Measurements from ENCODE around the gene CCK. TPM values are rescaled to one million over a fixed set of nuclear protein-coding genes. Genes with fewer than 3 reads are reported as not detected.

The CCK gene
- total and polyA plus RNA-seq, 2 experiments from 2014 or later = 0.97 TPM; not detected in 1

GRCh38 chr3:42254566-42254965 is 11.4 kb downstream of the CCK start:
- H3K79me2 ChIP-seq (ENCODE audit: insufficient read depth) = no peaks in the 10 kb centered on the region
- H3K4me3 ChIP-seq = no peak overlapping the region
- DNase-seq = no peak
- WGBS, 2 experiments (ENCODE audit: low coverage in 1 of 2, low lambda C conversion rate in 2 of 2, missing lambda C conversion rate in 2 of 2) = 59% methylated on average over 3 of the region's 3 CpGs
- no peak for TF ChIP-seq EZH2 (IDR thresholded peaks at IDR 0.05; ENCODE audit: insufficient read depth, poor library complexity, severe bottlenecking)
- no peak for TF ChIP-seq EZH2phosphoT487 (IDR thresholded peaks at IDR 0.05; ENCODE audit: insufficient read depth, low read depth)
- H3K36me3 ChIP-seq (ENCODE audit: low read depth) = no peaks in the 10 kb centered on the region
- in situ Hi-C loops (cut with MboI) = no loop called here
- H3F3A ChIP-seq (ENCODE audit: insufficient read depth) = peaks cover 7% of the 10 kb centered on the region
- no peak overlapping the region for H3K9ac ChIP-seq
- no peaks in the 10 kb centered on the region for H3K9me2 ChIP-seq (ENCODE audit: insufficient read depth)
- no peak overlapping the region for H2AFZ ChIP-seq
- peaks cover 31% of the 10 kb centered on the region for H3K4me1 ChIP-seq (ENCODE audit: insufficient read depth)
- H3K27ac ChIP-seq = no peak overlapping the region
- no peaks in the 10 kb centered on the region for H3K9me3 ChIP-seq (ENCODE audit: low read depth)
- no peak overlapping the region for H3K4me2 ChIP-seq (ENCODE audit: unreplicated experiment)
- no peaks in the 10 kb centered on the region for H4K20me1 ChIP-seq (ENCODE audit: insufficient read depth)
- H3K27me3 ChIP-seq (replicated peaks; ENCODE audit: insufficient read depth) = no peaks in the 10 kb centered on the region; the same call in 1 of the 2 replicates

DNA sequence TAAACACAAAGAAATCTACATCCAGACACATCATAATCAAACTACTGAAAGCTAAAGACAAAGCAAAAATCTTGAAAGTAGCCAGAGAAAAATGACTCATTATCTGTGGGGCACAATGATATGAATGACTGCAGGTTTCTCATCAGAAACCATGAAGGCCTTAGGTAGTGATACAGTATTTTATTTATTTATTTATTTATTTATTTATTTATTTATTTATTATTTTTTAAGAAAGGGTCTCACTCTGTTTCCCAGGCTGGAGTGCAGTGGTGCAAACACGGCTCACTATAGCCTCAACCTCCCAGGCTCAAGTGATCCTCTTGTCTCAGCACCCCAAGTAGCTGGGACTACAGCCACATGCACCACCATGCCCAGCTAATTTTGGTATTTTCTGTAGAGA is 15.2 kb downstream of the CCK start:
- TF ChIP-seq EZH2 (IDR thresholded peaks at IDR 0.05; ENCODE audit: insufficient read depth, poor library complexity, severe bottlenecking) = no peak
- TF ChIP-seq EZH2phosphoT487 (IDR thresholded peaks at IDR 0.05; ENCODE audit: insufficient read depth, low read depth) = no peak
- H3K27ac ChIP-seq = no peak overlapping the region
- no peaks in the 10 kb centered on the region for H4K20me1 ChIP-seq (ENCODE audit: insufficient read depth)
- H3K9me2 ChIP-seq (ENCODE audit: insufficient read depth) = no peaks in the 10 kb centered on the region
- no peaks in the 10 kb centered on the region for H3K36me3 ChIP-seq (ENCODE audit: low read depth)
- H3K4me3 ChIP-seq = no peak overlapping the region
- no peaks in the 10 kb centered on the region for H3K79me2 ChIP-seq (ENCODE audit: insufficient read depth)
- no peaks in the 10 kb centered on the region for H3K9me3 ChIP-seq (ENCODE audit: low read depth)
- no peak overlapping the region for H2AFZ ChIP-seq
- in situ Hi-C loops (cut with MboI) = no loop called here
- DNase-seq = no peak
- H3K4me1 ChIP-seq (ENCODE audit: insufficient read depth) = peaks cover 19% of the 10 kb centered on the region
- peaks cover under 1% of the 10 kb centered on the region; the same call in 1 of the 2 replicates for H3F3A ChIP-seq (ENCODE audit: insufficient read depth)
- H3K4me2 ChIP-seq (ENCODE audit: unreplicated experiment) = no peak overlapping the region
- H3K9ac ChIP-seq = no peak overlapping the region
- 67 to 96% methylated on average over 1 of the region's 1 CpG for WGBS, 2 experiments (ENCODE audit: low coverage in 1 of 2, low lambda C conversion rate in 2 of 2, missing lambda C conversion rate in 2 of 2)
- peaks cover 34% of the 10 kb centered on the region; the same call in 1 of the 2 replicates for H3K27me3 ChIP-seq (replicated peaks; ENCODE audit: insufficient read depth)

GRCh38 chr3:42247576-42248027 is 18.4 kb downstream of the CCK start:
- no peak overlapping the region for H3K4me3 ChIP-seq
- peaks cover 46% of the 10 kb centered on the region for H3K27me3 ChIP-seq (replicated peaks; ENCODE audit: insufficient read depth)
- no peaks in the 10 kb centered on the region for H3K9me2 ChIP-seq (ENCODE audit: insufficient read depth)
- DNase-seq = peak; percentile 69
- H4K20me1 ChIP-seq (ENCODE audit: insufficient read depth) = no peaks in the 10 kb centered on the region
- TF ChIP-seq EZH2phosphoT487 (IDR thresholded peaks at IDR 0.05; ENCODE audit: insufficient read depth, low read depth) (no peak), EZH2 (IDR thresholded peaks at IDR 0.05; ENCODE audit: insufficient read depth, poor library complexity, severe bottlenecking) (no peak)
- H3K9ac ChIP-seq = no peak overlapping the region
- no peaks in the 10 kb centered on the region for H3K79me2 ChIP-seq (ENCODE audit: insufficient read depth)
- WGBS, 2 experiments (ENCODE audit: low coverage in 1 of 2, low lambda C conversion rate in 2 of 2, missing lambda C conversion rate in 2 of 2) = 6 to 8% methylated on average over 9 of the region's 9 CpGs
- H3K4me1 ChIP-seq (ENCODE audit: insufficient read depth) = no peaks in the 10 kb centered on the region
- no peaks in the 10 kb centered on the region for H3K36me3 ChIP-seq (ENCODE audit: low read depth)
- no peak overlapping the region for H3K4me2 ChIP-seq (ENCODE audit: unreplicated experiment)
- no peak overlapping the region for H3K27ac ChIP-seq
- no peaks in the 10 kb centered on the region for H3K9me3 ChIP-seq (ENCODE audit: low read depth)
- no peaks in the 10 kb centered on the region for H3F3A ChIP-seq (ENCODE audit: insufficient read depth)
- H2AFZ ChIP-seq = no peak overlapping the region
- in situ Hi-C loops (cut with MboI) = loop anchor here (5.0 kb wide), 1 partner anchor 200 kb away; no protein-coding TSS in a partner anchor

DNA sequence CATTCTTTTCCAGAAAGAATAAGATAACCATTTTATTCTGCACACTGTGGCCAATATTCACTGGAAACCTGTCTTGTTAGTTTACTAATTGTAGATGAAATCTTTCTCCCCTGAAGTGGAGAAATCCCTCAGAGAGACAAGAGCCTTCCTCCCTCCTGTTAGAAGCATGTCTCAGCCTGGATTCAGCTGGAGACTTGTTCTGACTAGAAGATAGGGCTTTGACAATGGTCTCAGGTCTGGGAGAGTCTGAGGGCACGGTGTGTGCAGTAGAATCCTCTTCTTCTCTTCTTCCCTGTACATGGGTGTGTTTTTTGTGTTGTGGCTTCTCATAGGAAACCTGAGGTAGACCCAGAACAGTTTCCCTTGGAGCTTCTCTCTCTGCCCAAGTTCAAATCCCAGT is 19.9 kb downstream of the CCK start:
- no peaks in the 10 kb centered on the region for H3K36me3 ChIP-seq (ENCODE audit: low read depth)
- H3K4me1 ChIP-seq (ENCODE audit: insufficient read depth) = no peaks in the 10 kb centered on the region
- in situ Hi-C loops (cut with MboI) = loop anchor here (5.0 kb wide), 1 partner anchor 201 kb away; no protein-coding TSS in a partner anchor
- H3K27ac ChIP-seq = no peak overlapping the region
- H3F3A ChIP-seq (ENCODE audit: insufficient read depth) = no peaks in the 10 kb centered on the region
- peaks cover 46% of the 10 kb centered on the region for H3K27me3 ChIP-seq (replicated peaks; ENCODE audit: insufficient read depth)
- H2AFZ ChIP-seq = no peak overlapping the region
- no peaks in the 10 kb centered on the region for H3K79me2 ChIP-seq (ENCODE audit: insufficient read depth)
- no peaks in the 10 kb centered on the region for H3K9me3 ChIP-seq (ENCODE audit: low read depth)
- WGBS, 2 experiments (ENCODE audit: low coverage in 1 of 2, low lambda C conversion rate in 2 of 2, missing lambda C conversion rate in 2 of 2) = 50 to 58% methylated on average over 1 of the region's 1 CpG
- no peaks in the 10 kb centered on the region for H3K9me2 ChIP-seq (ENCODE audit: insufficient read depth)
- DNase-seq = no peak
- H3K4me3 ChIP-seq = no peak overlapping the region
- no peaks in the 10 kb centered on the region for H4K20me1 ChIP-seq (ENCODE audit: insufficient read depth)
- no peak for TF ChIP-seq EZH2 (IDR thresholded peaks at IDR 0.05; ENCODE audit: insufficient read depth, poor library complexity, severe bottlenecking)
- TF ChIP-seq EZH2phosphoT487 (IDR thresholded peaks at IDR 0.05; ENCODE audit: insufficient read depth, low read depth) = no peak
- no peak overlapping the region for H3K9ac ChIP-seq
- no peak overlapping the region for H3K4me2 ChIP-seq (ENCODE audit: unreplicated experiment)

Data from GM23248 (cell line).